ENCODE results near the gene SIRT6. TPM values are rescaled to one million over a fixed set of nuclear protein-coding genes. Genes with fewer than 3 reads are reported as not detected.
A peak's percentile ranks its signal among the peaks of the same experiment; 100 is the strongest.
"Not testable (repeated sequence)": the region's sequence is repeated elsewhere in the genome, so short reads cannot be mapped to it uniquely, and the experiment has no call there.

The SIRT6 gene
- total RNA-seq, 1 donor = 16.3 TPM

- Histone ChIP-seq H2AFZ (ENCODE audit: low read length) (no peak overlapping the region), H4K20me1 (ENCODE audit: insufficient read depth, low read length) (no peaks in the 10 kb centered on the region), H3K4me1 (ENCODE audit: insufficient read depth, low read length) (no peaks in the 10 kb centered on the region), H3K27me3 (ENCODE audit: insufficient read depth, low read length) (peaks cover 8% of the 10 kb centered on the region), H3K4me2 (ENCODE audit: insufficient read depth, low read length) (no peak overlapping the region), H3K36me3 (ENCODE audit: insufficient read depth, low read length) (no peaks in the 10 kb centered on the region), H3K79me2 (ENCODE audit: insufficient read depth, low read length) (no peaks in the 10 kb centered on the region), H3K9me3 (ENCODE audit: low read depth, low read length) (no peaks in the 10 kb centered on the region), H3K27ac (ENCODE audit: low read depth, low read length) (no peak overlapping the region), H3K4me3 (ENCODE audit: insufficient read depth, low read length) (no peak overlapping the region)
- no peak for TF ChIP-seq CTCF (IDR thresholded peaks at IDR 0.05; ENCODE audit: extremely low read depth, low read depth, low read length)
- DNase-seq (ENCODE audit: insufficient read length, low spot score, missing footprints) = peak; percentile 57
Measured at GRCh38 chr19:4161415-4162077, 20.8 kb downstream of the SIRT6 start.

GRCh38 chr19:4157971-4158370 is 24.4 kb downstream of the SIRT6 start:
- not testable (repeated sequence) for H3K9me3 ChIP-seq (ENCODE audit: low read depth, low read length); H3K4me2 ChIP-seq (ENCODE audit: insufficient read depth, low read length)
- DNase-seq (ENCODE audit: insufficient read length, low spot score, missing footprints) = peak; percentile 25

GRCh38 chr19:4157164-4157563 is 25.2 kb downstream of the SIRT6 start:
- DNase-seq (ENCODE audit: insufficient read length, low spot score, missing footprints) = peak; percentile 86
- Histone ChIP-seq H3K27me3 (ENCODE audit: insufficient read depth, low read length) (peaks cover 8% of the 10 kb centered on the region), H3K27ac (ENCODE audit: low read depth, low read length) (no peak overlapping the region), H3K4me1 (ENCODE audit: insufficient read depth, low read length) (no peaks in the 10 kb centered on the region), H3K79me2 (ENCODE audit: insufficient read depth, low read length) (no peaks in the 10 kb centered on the region), H3K36me3 (ENCODE audit: insufficient read depth, low read length) (no peaks in the 10 kb centered on the region), H4K20me1 (ENCODE audit: insufficient read depth, low read length) (no peaks in the 10 kb centered on the region), H3K9me3 (ENCODE audit: low read depth, low read length) (no peaks in the 10 kb centered on the region), H3K4me3 (ENCODE audit: insufficient read depth, low read length) (no peak overlapping the region), H3K4me2 (ENCODE audit: insufficient read depth, low read length) (no peak overlapping the region), H2AFZ (ENCODE audit: low read length) (no peak overlapping the region)
- no peak for TF ChIP-seq CTCF (IDR thresholded peaks at IDR 0.05; ENCODE audit: extremely low read depth, low read depth, low read length)

More at GRCh38 chr19:4157971-4158370, 24.4 kb downstream of the SIRT6 start:
- not testable (repeated sequence) for H3K4me3 ChIP-seq (ENCODE audit: insufficient read depth, low read length); H3K27ac ChIP-seq (ENCODE audit: low read depth, low read length); H3K27me3 ChIP-seq (ENCODE audit: insufficient read depth, low read length); H3K36me3 ChIP-seq (ENCODE audit: insufficient read depth, low read length); H2AFZ ChIP-seq (ENCODE audit: low read length); H3K4me1 ChIP-seq (ENCODE audit: insufficient read depth, low read length); H3K79me2 ChIP-seq (ENCODE audit: insufficient read depth, low read length); H4K20me1 ChIP-seq (ENCODE audit: insufficient read depth, low read length)

GRCh38 chr19:4154571-4155312 is 27.6 kb downstream of the SIRT6 start:
- Histone ChIP-seq H3K9me3 (ENCODE audit: low read depth, low read length) (no peaks in the 10 kb centered on the region), H2AFZ (ENCODE audit: low read length) (no peak overlapping the region), H3K4me2 (ENCODE audit: insufficient read depth, low read length) (no peak overlapping the region), H3K4me3 (ENCODE audit: insufficient read depth, low read length) (no peak overlapping the region), H3K36me3 (ENCODE audit: insufficient read depth, low read length) (no peaks in the 10 kb centered on the region), H4K20me1 (ENCODE audit: insufficient read depth, low read length) (no peaks in the 10 kb centered on the region), H3K27me3 (ENCODE audit: insufficient read depth, low read length) (peaks cover 7% of the 10 kb centered on the region), H3K79me2 (ENCODE audit: insufficient read depth, low read length) (no peaks in the 10 kb centered on the region), H3K4me1 (ENCODE audit: insufficient read depth, low read length) (no peaks in the 10 kb centered on the region), H3K27ac (ENCODE audit: low read depth, low read length) (no peak overlapping the region)
- no peak for TF ChIP-seq CTCF (IDR thresholded peaks at IDR 0.05; ENCODE audit: extremely low read depth, low read depth, low read length)
- peak; percentile 58 for DNase-seq (ENCODE audit: insufficient read length, low spot score, missing footprints)

Measured in osteoblast (primary cell).